GM10266 (cell line): Measurements from ENCODE around the gene IARS2.
"Not testable (repeated sequence)": the region's sequence is repeated elsewhere in the genome, so short reads cannot be mapped to it uniquely, and the experiment has no call there.

Experiments
- DNase-seq: peaks from one replicate; pipeline ENCODE4 v3.0.0; 2012; ENCODE audit errors: extremely low spot score
- TF ChIP-seq, protein P1 (sequence below): IDR thresholded peaks from 2 replicates; pipeline ENCODE4 v1.5.1; 2012; ENCODE audit warnings: mild to moderate bottlenecking, low read depth; ENCODE audit not compliant: control insufficient read depth, insufficient read depth; ENCODE audit errors: missing control alignments

Gene IARS2

DNA sequence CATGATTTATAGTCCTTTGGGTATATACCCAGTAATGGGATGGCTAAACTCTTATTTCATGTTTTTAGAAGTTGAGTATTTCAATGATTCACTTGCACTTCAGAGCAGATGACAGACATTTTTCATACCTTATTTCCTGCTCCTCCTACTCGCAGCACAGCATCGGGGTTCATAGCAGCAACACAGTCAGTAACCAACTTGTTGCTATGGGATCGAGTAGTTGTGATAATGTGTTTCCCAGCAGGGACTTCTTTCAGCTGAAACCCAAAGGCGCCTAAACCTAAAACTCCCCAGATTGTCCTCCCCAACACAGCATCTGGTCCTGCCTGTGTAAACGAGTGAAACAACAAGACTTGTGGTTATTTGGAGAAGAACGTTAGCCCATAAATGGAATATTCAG, 31.3 kb upstream of the IARS2 start:
- no peak for DNase-seq
- TF ChIP-seq, protein P1, sequence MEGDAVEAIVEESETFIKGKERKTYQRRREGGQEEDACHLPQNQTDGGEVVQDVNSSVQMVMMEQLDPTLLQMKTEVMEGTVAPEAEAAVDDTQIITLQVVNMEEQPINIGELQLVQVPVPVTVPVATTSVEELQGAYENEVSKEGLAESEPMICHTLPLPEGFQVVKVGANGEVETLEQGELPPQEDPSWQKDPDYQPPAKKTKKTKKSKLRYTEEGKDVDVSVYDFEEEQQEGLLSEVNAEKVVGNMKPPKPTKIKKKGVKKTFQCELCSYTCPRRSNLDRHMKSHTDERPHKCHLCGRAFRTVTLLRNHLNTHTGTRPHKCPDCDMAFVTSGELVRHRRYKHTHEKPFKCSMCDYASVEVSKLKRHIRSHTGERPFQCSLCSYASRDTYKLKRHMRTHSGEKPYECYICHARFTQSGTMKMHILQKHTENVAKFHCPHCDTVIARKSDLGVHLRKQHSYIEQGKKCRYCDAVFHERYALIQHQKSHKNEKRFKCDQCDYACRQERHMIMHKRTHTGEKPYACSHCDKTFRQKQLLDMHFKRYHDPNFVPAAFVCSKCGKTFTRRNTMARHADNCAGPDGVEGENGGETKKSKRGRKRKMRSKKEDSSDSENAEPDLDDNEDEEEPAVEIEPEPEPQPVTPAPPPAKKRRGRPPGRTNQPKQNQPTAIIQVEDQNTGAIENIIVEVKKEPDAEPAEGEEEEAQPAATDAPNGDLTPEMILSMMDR = no peak

DNA sequence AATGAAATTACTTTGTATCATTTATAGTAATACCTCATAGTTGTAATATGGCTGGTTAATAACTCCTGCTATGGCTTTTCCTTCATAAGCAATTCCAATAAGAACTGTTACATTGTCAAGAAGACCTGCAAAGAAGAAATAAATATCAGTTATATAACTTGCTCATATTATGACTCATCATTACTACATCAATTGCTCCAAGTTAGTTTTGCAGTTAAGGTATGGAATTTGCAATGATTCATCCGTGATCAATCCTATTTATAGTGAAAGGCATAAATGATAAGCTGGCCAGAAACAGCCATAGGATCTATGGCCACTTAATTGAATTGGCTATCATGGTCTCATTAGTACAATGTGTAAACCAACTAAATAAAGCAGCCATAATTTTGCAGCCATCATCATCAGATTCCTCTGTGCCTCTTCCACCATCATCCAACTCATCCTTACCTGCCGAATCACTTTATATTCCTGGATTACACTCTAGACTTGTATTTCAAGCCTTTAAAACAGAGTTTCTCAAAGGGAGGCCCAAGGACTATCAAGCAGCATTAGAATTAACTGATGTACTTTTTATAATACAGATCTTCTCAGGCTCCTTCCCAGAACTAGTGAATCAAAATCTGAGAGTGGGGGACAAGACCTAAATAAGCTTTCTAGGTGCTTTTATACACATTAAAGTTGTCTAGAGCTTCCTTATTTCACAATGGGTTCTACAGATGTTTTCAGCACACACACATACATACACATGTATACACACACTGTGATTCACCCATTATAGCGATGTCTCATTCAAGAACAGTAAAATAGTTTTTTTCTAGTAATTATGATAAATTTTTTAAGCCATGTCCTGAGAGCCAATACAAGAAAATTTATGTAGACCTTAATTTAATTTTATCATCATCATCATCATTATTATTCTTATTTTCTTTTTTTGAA, 26.4 kb upstream of the IARS2 start:
- TF ChIP-seq, protein P1 = no peak
- DNase-seq = no peak

DNA sequence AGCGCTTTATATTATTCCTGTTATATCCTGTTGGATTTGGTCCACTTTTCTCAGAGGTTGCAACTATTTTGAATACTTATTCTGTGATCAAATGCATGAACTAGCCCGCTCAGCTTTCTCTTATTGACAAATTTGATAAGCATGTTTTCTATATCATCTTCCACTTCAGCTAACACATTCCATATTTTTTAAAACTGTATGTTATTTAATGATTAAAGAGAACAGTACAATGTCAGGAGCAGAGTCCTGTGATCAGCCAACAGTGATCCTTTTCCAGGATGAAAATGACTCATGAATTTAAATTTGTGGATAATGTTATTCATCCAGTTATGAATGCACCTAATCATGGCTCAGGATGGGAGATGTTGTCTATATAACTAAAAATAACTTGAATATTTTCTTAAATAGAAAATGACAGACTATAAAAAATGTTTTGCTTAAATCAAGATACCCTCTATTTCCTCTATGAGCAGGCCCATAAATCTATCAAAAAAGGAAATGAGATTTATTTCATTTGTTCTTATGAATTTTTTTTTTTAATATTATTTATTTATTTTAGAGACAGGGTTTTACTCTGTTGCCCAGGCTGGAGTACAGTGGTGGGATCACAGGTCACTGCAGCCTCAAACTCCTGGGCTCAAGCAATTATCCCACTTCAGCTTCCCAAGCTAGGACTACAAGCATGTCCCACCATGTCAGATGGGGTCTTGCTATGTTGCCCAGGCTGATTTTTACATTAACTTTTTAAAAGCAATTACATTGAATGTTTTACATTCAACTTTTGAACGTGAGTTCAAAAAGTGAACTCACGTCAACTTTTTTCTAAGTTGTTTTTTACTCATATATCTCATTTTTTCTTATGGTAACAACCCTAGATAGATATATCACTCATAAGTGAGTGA, 16.8 kb upstream of the IARS2 start:
- TF ChIP-seq, protein P1 = no peak
- DNase-seq = no peak

DNA sequence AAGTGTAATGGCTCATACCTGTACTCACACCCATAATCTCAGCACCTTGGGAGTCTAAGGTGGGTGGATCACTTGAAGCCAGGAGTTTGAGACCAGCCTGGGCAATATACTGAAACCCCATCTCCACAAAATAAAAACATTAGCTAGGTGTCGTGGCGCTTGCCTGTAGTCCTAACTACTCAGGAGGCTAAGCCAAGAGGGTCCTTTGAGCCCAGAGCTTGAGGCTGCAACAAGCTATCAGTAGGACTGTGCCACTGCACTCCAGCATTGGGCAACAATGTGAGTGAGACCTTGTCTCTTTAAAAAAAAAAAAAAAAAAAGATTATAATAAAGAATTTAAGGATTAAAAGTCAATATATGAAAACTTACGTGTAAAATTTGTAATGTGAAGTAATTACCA, 16.0 kb upstream of the IARS2 start:
- TF ChIP-seq, protein P1 = no peak
- no peak for DNase-seq

DNA sequence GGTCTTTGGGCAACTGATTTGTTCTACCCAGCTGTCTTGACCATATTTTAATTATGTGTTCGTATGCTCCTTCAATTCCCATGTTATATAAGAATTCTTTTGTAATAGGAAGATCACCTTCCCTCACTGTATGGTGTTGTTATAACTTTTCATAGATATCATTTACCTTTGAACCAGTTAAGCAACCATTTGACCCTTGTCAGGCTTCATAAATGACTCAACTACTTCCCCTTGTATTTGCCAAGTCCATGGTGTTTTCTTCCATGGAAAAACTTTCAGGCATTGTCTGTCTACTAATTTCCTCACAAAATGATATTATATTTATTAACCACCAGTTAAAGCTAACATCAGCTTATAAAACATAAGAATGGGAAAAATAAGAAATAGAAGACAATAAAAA, 9.5 kb upstream of the IARS2 start:
- TF ChIP-seq, protein P1 = no peak
- no peak for DNase-seq

DNA sequence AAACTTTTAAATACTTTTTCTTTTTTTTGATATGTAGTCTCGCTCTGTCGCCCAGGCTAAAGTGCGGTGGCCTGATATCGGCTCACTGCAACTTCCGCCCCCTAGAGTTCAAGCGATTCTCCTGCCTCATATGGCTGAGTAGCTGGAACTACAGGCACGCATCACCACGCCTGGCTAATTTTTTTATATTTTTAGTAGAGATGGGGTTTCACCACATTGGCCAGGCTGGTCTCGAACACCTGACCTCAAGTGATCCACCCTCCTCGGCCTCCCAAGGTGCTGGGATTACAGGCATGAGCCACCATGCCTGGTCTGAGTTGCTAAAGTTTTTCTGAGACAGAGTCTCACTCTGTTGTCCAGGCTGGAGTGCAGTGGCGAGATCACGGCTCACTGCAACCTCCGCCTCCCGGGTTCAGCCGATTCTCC, 7.7 kb upstream of the IARS2 start:
- TF ChIP-seq, protein P1 = peak; percentile 64
- DNase-seq = not testable (repeated sequence)
